Neural cell (in vitro differentiated cells): ENCODE results near the gene CAMK2A. TPM values are rescaled to one million over a fixed set of nuclear protein-coding genes. Genes with fewer than 3 reads are reported as not detected.

Experiments
- H2AFZ ChIP-seq: fragments of 200-600, 300-800 bp; sonication (generic), shearing (Covaris generic); 2 replicates; pipeline ENCODE4 v1.6.0; 2014; ENCODE audit warnings: low read depth, mild to moderate bottlenecking, antibody characterized with exemption, low read length, moderate library complexity
- H3F3A ChIP-seq: fragments of 200-600 bp; shearing (Covaris generic); 2 replicates; pipeline ENCODE4 v1.6.1; 2016; ENCODE audit warnings: mild to moderate bottlenecking, moderate library complexity, mixed read lengths, antibody characterized with exemption, low read length; ENCODE audit not compliant: insufficient read depth, poor library complexity, severe bottlenecking
- H3K27ac ChIP-seq: fragments of 200-600, 300-800 bp; sonication (generic), shearing (Covaris generic); 2 replicates; pipeline ENCODE4 v1.5.1; 2014; ENCODE audit warnings: mild to moderate bottlenecking, low read length, moderate library complexity
- H3K27me3 ChIP-seq: fragments of 300-800, 200-600 bp; sonication (generic), shearing (Covaris generic); 2 replicates; pipeline ENCODE4 v1.6.0; 2014; ENCODE audit warnings: mild to moderate bottlenecking, low read depth, low read length, moderate library complexity; ENCODE audit not compliant: insufficient read depth
- H3K36me3 ChIP-seq: fragments of 300-800, 200-600 bp; sonication (generic), shearing (Covaris generic); 2 replicates; pipeline ENCODE4 v1.5.1; 2014; ENCODE audit warnings: mild to moderate bottlenecking, antibody characterized with exemption, low read length, moderate library complexity; ENCODE audit not compliant: insufficient read depth
- H3K4me2 ChIP-seq: fragments of 300-800, 200-600 bp; sonication (generic), shearing (Covaris generic); 2 replicates; pipeline ENCODE4 v1.6.0; 2014; ENCODE audit warnings: mild to moderate bottlenecking, low read length
- H3K4me3 ChIP-seq: fragments of 300-800, 200-600 bp; sonication (generic), shearing (Covaris generic); 2 replicates; pipeline ENCODE4 v1.5.1; 2014; ENCODE audit warnings: mild to moderate bottlenecking, low read length, moderate library complexity
- H3K79me2 ChIP-seq: fragments of 200-600 bp; shearing (Covaris generic); replicated peaks from 2 replicates; pipeline ENCODE4 v1.6.0; 2014; ENCODE audit warnings: mild to moderate bottlenecking, low read length, moderate library complexity; ENCODE audit not compliant: insufficient read depth
- H3K9ac ChIP-seq: fragments of 300-800, 200-600 bp; sonication (generic), shearing (Covaris generic); 2 replicates; pipeline ENCODE4 v1.6.1; 2016; ENCODE audit warnings: mild to moderate bottlenecking, low read length, mixed read lengths
- H3K9me2 ChIP-seq: fragments of 200-600 bp; shearing (Covaris generic); 2 replicates; pipeline ENCODE4 v1.6.1; 2016; ENCODE audit warnings: mild to moderate bottlenecking, low read length, mixed read lengths; ENCODE audit not compliant: insufficient read depth
- H3K9me3 ChIP-seq: fragments of 200-600, 300-800 bp; sonication (generic), shearing (Covaris generic); 2 replicates; pipeline ENCODE4 v1.6.1; 2016; ENCODE audit warnings: mild to moderate bottlenecking, mixed run types, low read length, moderate library complexity, mixed read lengths
- H4K20me1 ChIP-seq: fragments of 200-600 bp; shearing (Covaris generic); 2 replicates; pipeline ENCODE4 v1.6.1; 2016; ENCODE audit warnings: mild to moderate bottlenecking, mixed run types; ENCODE audit not compliant: insufficient read depth
- CTCF ChIP-seq: fragments of 450-650 bp; IDR thresholded peaks from 2 replicates; pipeline ENCODE4 v1.5.1; 2014; ENCODE audit warnings: antibody characterized with exemption, mild to moderate bottlenecking, moderate library complexity; ENCODE audit not compliant: poor library complexity, severe bottlenecking
- EP300 ChIP-seq: fragments of 450-650 bp; conservative IDR thresholded peaks from 2 replicates; pipeline ENCODE4 v1.6.1; 2014; ENCODE audit warnings: antibody characterized with exemption, mild to moderate bottlenecking, moderate library complexity; ENCODE audit not compliant: poor library complexity, severe bottlenecking
- EZH2 ChIP-seq: fragments of 200-600, 300-800 bp; shearing (Covaris generic), sonication (generic); IDR thresholded peaks from 2 replicates; pipeline ENCODE4 v1.6.1; 2014; ENCODE audit warnings: antibody characterized with exemption, low read length, borderline replicate concordance, mild to moderate bottlenecking; ENCODE audit not compliant: insufficient read depth, poor library complexity, severe bottlenecking
- MXI1 ChIP-seq: fragments of 450-650 bp; conservative IDR thresholded peaks from 2 replicates; pipeline ENCODE4 v1.6.1; 2014; ENCODE audit warnings: antibody characterized with exemption, mild to moderate bottlenecking; ENCODE audit not compliant: poor library complexity, severe bottlenecking
- POLR2AphosphoS5 ChIP-seq: IDR thresholded peaks from 2 replicates; pipeline ENCODE4 v1.6.1; 2012
- RAD21 ChIP-seq: fragments of 450-650 bp; conservative IDR thresholded peaks from 2 replicates; pipeline ENCODE4 v1.6.1; 2014; ENCODE audit warnings: antibody characterized with exemption, mild to moderate bottlenecking, moderate library complexity
- REST ChIP-seq: IDR thresholded peaks from 2 replicates; pipeline ENCODE4 v1.6.1; 2012; ENCODE audit warnings: borderline replicate concordance
- SMC3 ChIP-seq: fragments of 450-650 bp; conservative IDR thresholded peaks from 2 replicates; pipeline ENCODE4 v1.6.1; 2014; ENCODE audit warnings: antibody characterized with exemption, mild to moderate bottlenecking, moderate library complexity; ENCODE audit not compliant: poor library complexity
- TAF1 ChIP-seq: IDR thresholded peaks from 2 replicates; pipeline ENCODE4 v1.6.1; 2012; ENCODE audit warnings: low read depth
- polyA plus RNA-seq: library from polyadenylated mRNA; depleted of rRNA; stranded (reverse); fragments of >200 nt; gene quantifications from 2 replicates; pipeline ENCODE4 v1.2.3, GENCODE V29; 2014

Gene CAMK2A
- polyA plus RNA-seq, 1 donor from 2014 or later = 61.7 TPM

GRCh38 chr5:150210644-150211043, 78.9 kb downstream of the CAMK2A start:
- Histone ChIP-seq H3K9ac (no peak overlapping the region), H2AFZ (no peak overlapping the region), H4K20me1 (no peaks in the 10 kb centered on the region), H3K27ac (no peak overlapping the region), H3K36me3 (no peaks in the 10 kb centered on the region), H3K79me2 (no peaks in the 10 kb centered on the region), H3K4me2 (no peak overlapping the region), H3K4me3 (no peak overlapping the region), H3K9me3 (no peaks in the 10 kb centered on the region), H3K9me2 (no peaks in the 10 kb centered on the region), H3F3A (no peaks in the 10 kb centered on the region), H3K27me3 (no peaks in the 10 kb centered on the region)
- TF ChIP-seq POLR2AphosphoS5 (no peak), REST (no peak), CTCF (no peak), MXI1 (no peak), SMC3 (no peak), TAF1 (no peak), EZH2 (no peak), EP300 (no peak), RAD21 (no peak)

DNA sequence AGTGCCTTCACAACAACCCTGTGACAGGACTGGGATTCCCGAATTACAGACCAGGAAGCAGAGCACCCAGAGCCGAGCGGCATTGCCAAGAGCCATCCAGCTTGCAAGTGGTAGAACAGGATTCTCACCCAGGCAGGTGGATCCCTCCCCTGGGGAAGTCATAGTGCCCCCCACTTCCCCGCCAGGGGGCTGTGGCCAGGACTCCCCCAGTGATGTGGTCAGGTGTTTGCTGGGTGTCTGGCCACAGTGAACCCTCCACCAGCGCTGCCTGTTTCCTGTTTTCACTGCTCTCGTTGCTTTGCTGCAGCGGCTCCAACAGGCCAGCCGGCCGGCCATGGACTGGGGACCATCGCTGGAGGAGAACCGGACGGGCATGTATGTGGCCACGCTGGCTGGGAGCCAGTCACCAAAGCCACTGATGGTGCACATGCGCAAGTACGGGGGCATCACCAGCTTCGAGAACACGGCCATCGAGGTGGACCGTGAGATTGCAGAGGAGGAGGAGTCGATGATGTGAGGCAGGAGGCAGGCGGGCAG, 80.4 kb downstream of the CAMK2A start:
- Histone ChIP-seq H3K27me3 (no peaks in the 10 kb centered on the region), H3F3A (no peaks in the 10 kb centered on the region), H2AFZ (no peak overlapping the region), H4K20me1 (no peaks in the 10 kb centered on the region), H3K27ac (no peak overlapping the region), H3K4me3 (no peak overlapping the region), H3K9ac (no peak overlapping the region), H3K9me2 (no peaks in the 10 kb centered on the region), H3K4me2 (no peak overlapping the region), H3K79me2 (no peaks in the 10 kb centered on the region), H3K9me3 (no peaks in the 10 kb centered on the region), H3K36me3 (no peaks in the 10 kb centered on the region)
- no peak for TF ChIP-seq RAD21
- no peak for TF ChIP-seq SMC3
- TF ChIP-seq EP300 = no peak
- TF ChIP-seq EZH2 = no peak
- TF ChIP-seq POLR2AphosphoS5 = no peak
- TF ChIP-seq REST = no peak
- no peak for TF ChIP-seq TAF1
- no peak for TF ChIP-seq MXI1
- no peak for TF ChIP-seq CTCF
